HCT116 (cell line): ENCODE measurements around the gene ADAMTS3.

Experiments used
- SP1 ChIP-seq: IDR thresholded peaks from 2 replicates; pipeline ENCODE4 v1.6.1; 2012; ENCODE audit warnings: low read depth
- TCF7L2 ChIP-seq: IDR thresholded peaks from 2 replicates; pipeline ENCODE4 v1.7.0; 2011; ENCODE audit warnings: borderline replicate concordance, inconsistent platforms; ENCODE audit not compliant: insufficient read depth, insufficient read length; ENCODE audit errors: extremely low read depth
- TF ChIP-seq, protein P1 (sequence below), 3 experiments: fragments of 200-600 bp in 1 of 3; sonication (generic) in 1 of 3; IDR thresholded peaks in 2 of 3; conservative IDR thresholded peaks in 1 of 3; 2 replicates each; pipeline ENCODE4 v1.5.1; 2012 to 2017; ENCODE audit warnings: low read depth in 2 of 3, low read length in 2 of 3, antibody characterized with exemption in 1 of 3, borderline replicate concordance in 1 of 3, control low read depth in 1 of 3, mild to moderate bottlenecking in 1 of 3, mixed read lengths in 1 of 3, mixed run types in 1 of 3, moderate library complexity in 1 of 3; ENCODE audit not compliant: insufficient read depth in 1 of 3

DNA sequence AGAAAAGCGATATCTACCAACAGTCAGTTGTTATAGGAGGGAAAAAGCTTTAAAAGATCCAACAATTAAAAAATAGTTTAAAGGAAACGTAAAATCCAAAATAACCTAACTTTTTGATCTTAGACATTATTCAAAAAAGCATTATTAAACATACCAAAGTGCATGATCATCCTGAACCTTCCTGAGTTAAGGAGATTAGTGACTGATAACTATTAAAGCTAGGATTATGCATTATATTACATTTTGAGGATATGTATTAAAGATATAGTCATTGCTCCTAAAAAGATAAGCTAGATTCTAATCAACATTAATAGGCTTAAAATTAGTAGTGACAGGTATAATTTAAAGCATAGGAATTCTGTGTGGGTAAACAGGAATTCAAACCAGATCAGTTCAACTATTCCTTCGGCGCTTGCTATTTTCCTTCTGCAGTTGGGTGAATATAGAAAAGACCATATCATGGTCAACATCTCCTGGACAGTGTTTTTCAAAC, 139.6 kb downstream of the ADAMTS3 start:
- TF ChIP-seq TCF7L2 (no peak), SP1 (no peak)
- TF ChIP-seq, protein P1, sequence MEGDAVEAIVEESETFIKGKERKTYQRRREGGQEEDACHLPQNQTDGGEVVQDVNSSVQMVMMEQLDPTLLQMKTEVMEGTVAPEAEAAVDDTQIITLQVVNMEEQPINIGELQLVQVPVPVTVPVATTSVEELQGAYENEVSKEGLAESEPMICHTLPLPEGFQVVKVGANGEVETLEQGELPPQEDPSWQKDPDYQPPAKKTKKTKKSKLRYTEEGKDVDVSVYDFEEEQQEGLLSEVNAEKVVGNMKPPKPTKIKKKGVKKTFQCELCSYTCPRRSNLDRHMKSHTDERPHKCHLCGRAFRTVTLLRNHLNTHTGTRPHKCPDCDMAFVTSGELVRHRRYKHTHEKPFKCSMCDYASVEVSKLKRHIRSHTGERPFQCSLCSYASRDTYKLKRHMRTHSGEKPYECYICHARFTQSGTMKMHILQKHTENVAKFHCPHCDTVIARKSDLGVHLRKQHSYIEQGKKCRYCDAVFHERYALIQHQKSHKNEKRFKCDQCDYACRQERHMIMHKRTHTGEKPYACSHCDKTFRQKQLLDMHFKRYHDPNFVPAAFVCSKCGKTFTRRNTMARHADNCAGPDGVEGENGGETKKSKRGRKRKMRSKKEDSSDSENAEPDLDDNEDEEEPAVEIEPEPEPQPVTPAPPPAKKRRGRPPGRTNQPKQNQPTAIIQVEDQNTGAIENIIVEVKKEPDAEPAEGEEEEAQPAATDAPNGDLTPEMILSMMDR (IDR thresholded peaks at IDR 0.05 in 2 of 3, conservative IDR thresholded peaks at IDR 0.05 in 1 of 3; ENCODE audit: borderline replicate concordance in 1 of 3, insufficient read depth in 1 of 3, low read depth in 2 of 3, low read length in 2 of 3), result no peak
